NCI-H1105 treated with DMSO at 0.1 percent for 48 hours (cell line): ENCODE measurements around the gene CNTNAP4.

Experiments
- DNase-seq: peaks from one replicate; lab custom pipeline; 2025; lab: John Stamatoyannopoulos, UW

CNTNAP4 gene

GRCh38 chr16:76396977-76397376 lies 119.8 kb downstream of the CNTNAP4 start:
- no peak for DNase-seq

- no peak for DNase-seq
These were observed 132.5 kb downstream of the CNTNAP4 start for GRCh38 chr16:76409706-76410105.

GRCh38 chr16:76421571-76421970 lies 144.4 kb downstream of the CNTNAP4 start:
- DNase-seq, result no peak

- no peak for DNase-seq
These were observed 151.7 kb downstream of the CNTNAP4 start for GRCh38 chr16:76428858-76429257.

GRCh38 chr16:76441391-76441790 lies 164.2 kb downstream of the CNTNAP4 start:
- DNase-seq, result no peak

- DNase-seq, result no peak
These were observed 164.7 kb downstream of the CNTNAP4 start for GRCh38 chr16:76441876-76442275.

GRCh38 chr16:76443973-76444372 lies 166.8 kb downstream of the CNTNAP4 start:
- DNase-seq, result no peak

GRCh38 chr16:76444832-76445231 lies 167.6 kb downstream of the CNTNAP4 start:
- DNase-seq, result no peak

GRCh38 chr16:76445815-76446214 lies 168.6 kb downstream of the CNTNAP4 start:
- DNase-seq, result no peak

- DNase-seq, result no peak
These were observed 169.1 kb downstream of the CNTNAP4 start for GRCh38 chr16:76446251-76446650.

GRCh38 chr16:76450890-76451289 lies 173.7 kb downstream of the CNTNAP4 start:
- DNase-seq, result no peak

GRCh38 chr16:76455257-76455656 lies 178.1 kb downstream of the CNTNAP4 start:
- no peak for DNase-seq

- no peak for DNase-seq
These were observed 178.8 kb downstream of the CNTNAP4 start for GRCh38 chr16:76456016-76456415.

- DNase-seq, result no peak
These were observed 181.9 kb downstream of the CNTNAP4 start for GRCh38 chr16:76459111-76459510.

- no peak for DNase-seq
These were observed 184.6 kb downstream of the CNTNAP4 start for GRCh38 chr16:76461836-76462235.

GRCh38 chr16:76464955-76465620 lies 187.9 kb downstream of the CNTNAP4 start:
- no peak for DNase-seq

GRCh38 chr16:76466871-76467270 lies 189.7 kb downstream of the CNTNAP4 start:
- no peak for DNase-seq

- no peak for DNase-seq
These were observed 196.8 kb downstream of the CNTNAP4 start for GRCh38 chr16:76474048-76474447.

- DNase-seq, result no peak
These were observed 200.9 kb downstream of the CNTNAP4 start for GRCh38 chr16:76478105-76478504.

- DNase-seq, result no peak
These were observed 206.2 kb downstream of the CNTNAP4 start for GRCh38 chr16:76483307-76483909.

- DNase-seq, result no peak
These were observed 206.8 kb downstream of the CNTNAP4 start for GRCh38 chr16:76484020-76484419.

- no peak for DNase-seq
These were observed 209.5 kb downstream of the CNTNAP4 start for GRCh38 chr16:76486740-76487139.

- no peak for DNase-seq
These were observed 210.3 kb downstream of the CNTNAP4 start for GRCh38 chr16:76487411-76488064.

GRCh38 chr16:76488065-76488417 lies 210.8 kb downstream of the CNTNAP4 start:
- DNase-seq, result no peak
